Left kidney (tissue), 2 donors: Measurements from ENCODE around the gene CYP1A1. TPM values are rescaled to one million over a fixed set of nuclear protein-coding genes. Genes with fewer than 3 reads are reported as not detected.

Experiments used
- DNase-seq: peaks from one replicate; pipeline ENCODE4 v3.0.0-alpha.2; 2013
- polyA plus RNA-seq: library from polyadenylated mRNA; unstranded; fragments of 120-200 nt; gene quantifications from one replicate; pipeline ENCODE4 v1.2.1, GENCODE V29; 2013; ENCODE audit not compliant: insufficient read length

CYP1A1 gene
- polyA plus RNA-seq, 1 donor = not detected

DNA sequence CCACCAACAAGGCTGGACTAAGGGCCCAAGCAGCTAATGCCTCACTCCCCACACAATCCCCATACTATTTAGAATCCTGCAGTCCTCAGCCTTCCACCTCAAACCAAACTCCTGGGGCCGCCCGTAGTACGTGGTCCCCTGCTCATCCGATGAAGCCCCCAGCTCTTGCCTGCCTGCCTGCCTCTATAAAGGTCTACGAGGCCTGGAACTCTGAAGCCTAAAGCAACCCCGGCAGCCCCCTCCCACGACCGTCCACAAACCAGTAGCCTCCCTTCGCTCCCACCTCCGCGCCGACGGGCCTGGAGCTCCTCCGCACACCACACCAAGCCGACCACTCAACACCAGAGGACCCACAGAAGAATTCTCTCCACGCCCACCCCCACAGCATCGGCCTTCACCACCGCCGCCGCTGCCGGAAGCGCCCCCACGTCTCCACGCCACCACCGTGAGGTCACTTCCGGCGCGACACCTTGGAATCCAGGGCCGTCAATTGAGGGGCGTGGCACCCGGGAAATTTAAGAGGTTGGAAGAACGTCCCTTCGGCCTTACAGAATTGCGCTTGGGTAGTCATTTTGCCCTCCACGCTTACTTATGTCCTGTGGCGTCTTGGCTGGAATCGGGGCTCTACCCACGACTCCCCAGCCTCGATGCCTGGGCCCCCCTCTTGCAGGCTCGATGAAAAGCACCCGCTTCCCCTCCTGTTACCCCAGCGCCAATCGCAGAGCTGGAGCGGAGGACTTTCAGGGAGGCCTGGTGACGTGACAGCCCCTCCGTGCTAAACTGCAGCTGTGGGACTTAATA lies 29.5 kb downstream of the CYP1A1 start, which contains the start of gene EDC3:
TSS of gene EDC3 (minus strand) at position 428 of the 801 bp plus-strand sequence. CDS start 20,900 bp downstream, outside the sequence.
- DNase-seq = peak; percentile 94

DNA sequence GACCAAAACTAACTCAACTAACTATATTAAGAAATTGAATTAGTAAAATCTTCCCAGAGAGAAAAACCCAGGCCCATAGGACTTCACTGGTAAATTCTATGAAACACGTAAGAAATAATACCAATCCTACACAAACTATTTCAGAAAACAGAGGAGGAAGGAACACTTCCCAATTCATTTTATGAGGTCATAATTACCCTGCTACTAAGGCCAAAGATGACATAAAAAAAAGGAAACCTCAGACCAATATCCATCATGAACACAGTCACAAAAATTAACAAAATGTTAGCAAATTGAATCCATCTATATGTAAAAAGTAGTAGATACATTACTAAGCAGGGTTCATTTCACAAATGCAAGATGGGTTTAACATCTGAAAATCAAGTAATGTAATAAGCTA lies 33.0 kb downstream of the CYP1A1 start:
- no peak for DNase-seq

DNA sequence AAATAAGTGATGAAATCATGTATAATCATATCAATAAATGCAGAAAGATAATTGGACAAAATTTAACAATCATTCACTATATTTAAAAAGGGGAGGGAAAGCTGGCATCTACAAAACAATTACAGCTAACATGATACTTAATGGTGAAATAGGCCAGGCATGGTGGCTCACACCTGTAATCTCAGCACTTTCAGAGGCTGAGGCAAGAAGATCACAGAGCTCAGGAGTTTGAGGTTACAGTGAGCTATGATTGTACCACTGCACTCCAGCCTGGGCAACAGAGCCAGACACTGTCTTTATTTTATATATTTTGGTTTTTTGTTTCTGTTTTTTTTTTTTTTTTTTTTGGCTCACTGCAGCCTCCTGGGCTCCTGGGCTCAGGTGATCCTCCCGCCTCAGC lies 41.6 kb downstream of the CYP1A1 start:
- DNase-seq = no peak

DNA sequence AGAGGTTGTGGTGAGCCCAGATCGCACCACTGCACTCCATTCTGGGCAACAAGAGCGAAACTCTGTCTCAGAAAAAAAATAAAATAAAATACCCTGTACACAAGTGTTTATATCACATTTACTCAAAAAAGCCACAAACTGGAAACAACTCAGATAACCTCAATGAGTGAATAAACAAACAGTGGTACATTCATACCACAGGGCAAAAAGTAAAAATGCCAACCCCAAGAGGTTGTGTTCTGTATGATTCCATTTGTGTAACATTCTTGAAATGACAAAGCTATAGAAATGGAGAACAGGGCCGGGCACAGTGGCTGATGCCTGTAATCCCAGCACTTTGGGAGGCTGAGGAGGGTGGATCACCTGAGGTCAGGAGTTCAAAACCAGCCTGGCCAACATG lies 42.4 kb downstream of the CYP1A1 start:
- DNase-seq = no peak

DNA sequence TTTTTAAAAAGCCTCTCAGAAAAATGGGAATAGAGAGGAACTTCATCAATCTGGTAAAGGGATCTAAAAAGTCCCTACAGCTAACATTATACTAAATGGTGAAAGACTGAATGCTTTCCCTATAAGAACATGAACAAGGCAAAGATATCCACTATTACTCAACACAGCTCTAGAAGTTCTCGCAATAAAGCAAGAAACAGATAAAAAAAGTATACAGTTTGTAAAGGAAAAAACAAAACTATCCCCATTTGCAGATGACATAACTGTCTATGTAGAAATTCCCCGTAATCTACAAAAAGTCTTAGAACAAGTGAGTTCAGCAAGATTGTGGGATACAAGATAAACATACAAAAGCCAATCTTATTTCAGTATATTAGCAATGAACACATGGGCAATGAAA lies 44.9 kb downstream of the CYP1A1 start:
- DNase-seq = no peak

DNA sequence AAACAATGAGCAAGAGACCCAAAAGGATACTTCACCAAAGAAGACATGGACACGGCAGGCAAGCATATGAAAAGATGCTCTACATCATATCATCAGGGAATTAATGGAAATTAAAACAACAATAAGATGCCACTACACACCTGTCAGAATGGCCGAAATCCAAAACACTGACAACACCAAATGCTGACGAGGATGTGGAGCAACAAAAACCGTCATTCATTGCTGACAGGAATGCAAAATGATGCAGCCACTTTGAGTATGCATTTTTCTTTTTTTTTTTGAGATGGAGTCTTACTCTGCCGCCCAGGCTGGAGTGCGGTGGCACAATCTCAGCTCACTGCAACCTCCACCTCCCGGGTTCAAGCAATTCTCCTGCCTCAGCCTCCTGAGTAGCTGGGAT lies 48.5 kb downstream of the CYP1A1 start:
- no peak for DNase-seq

DNA sequence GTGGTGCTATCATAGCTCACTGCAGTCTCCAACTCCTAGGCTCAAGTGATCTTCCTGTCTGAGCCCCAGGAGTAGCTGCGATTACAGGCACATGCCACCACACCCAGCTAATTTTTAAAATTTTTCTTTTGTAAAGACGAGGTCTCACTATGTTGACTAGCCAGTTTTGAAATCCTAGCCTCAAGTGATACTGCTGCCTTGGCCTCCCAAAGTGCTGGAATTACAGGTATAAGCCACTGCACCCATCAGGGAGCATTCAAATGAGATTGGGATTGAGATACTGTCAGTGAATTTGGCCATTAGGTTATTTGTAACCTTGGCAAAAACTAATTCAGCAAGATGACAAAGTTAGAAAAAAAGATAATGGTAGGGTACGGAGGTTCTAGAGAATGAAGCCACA lies 51.2 kb downstream of the CYP1A1 start:
- DNase-seq = no peak

DNA sequence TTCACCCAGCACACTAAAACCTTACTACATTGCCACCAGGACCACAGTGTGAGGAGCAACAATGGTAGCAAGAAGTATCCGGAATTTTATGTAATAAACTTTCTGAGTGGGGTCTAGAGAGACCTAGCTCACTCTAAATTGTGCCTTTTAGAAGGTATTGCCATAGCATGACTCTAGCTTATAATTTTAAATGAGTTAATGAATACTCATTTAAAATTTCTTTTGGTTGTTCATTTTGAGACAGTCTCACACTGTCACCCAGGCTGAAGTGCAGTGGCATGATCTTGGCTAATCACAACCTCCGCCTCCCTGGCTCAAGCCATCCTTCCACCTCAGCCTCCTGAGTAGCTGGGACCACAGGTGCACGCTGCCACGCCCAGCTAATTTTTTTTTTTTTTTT lies 55.7 kb downstream of the CYP1A1 start:
- DNase-seq = no peak

Other genes with a start within 250 kb of the CYP1A1 start
- 16.8 TPM for gene ARID3B, start 184.3 kb downstream of the CYP1A1 start, polyA plus RNA-seq
- 81.6 TPM for gene CLK3, start 109.7 kb downstream of the CYP1A1 start, polyA plus RNA-seq
- 45.3 TPM for gene EDC3, start 29.5 kb downstream of the CYP1A1 start, polyA plus RNA-seq
- 0.18 TPM for gene CYP1A2, start 23.3 kb upstream of the CYP1A1 start, polyA plus RNA-seq
- 46.2 TPM for gene CSK, start 56.6 kb upstream of the CYP1A1 start, polyA plus RNA-seq
- not detected for gene LMAN1L, start 87.3 kb upstream of the CYP1A1 start, polyA plus RNA-seq
- not detected for gene CPLX3, start 101.1 kb upstream of the CYP1A1 start, polyA plus RNA-seq
- gene ULK3, start 117.6 kb upstream of the CYP1A1 start, polyA plus RNA-seq = 32.5 TPM
- gene SCAMP2, start 147.8 kb upstream of the CYP1A1 start, polyA plus RNA-seq = 64.7 TPM
- 65.7 TPM for gene MPI, start 164.5 kb upstream of the CYP1A1 start, polyA plus RNA-seq
- gene FAM219B, start 181.3 kb upstream of the CYP1A1 start, polyA plus RNA-seq = 60.9 TPM
- gene COX5A, start 212.5 kb upstream of the CYP1A1 start, polyA plus RNA-seq = 192 TPM
- 3.1 TPM for gene RPP25, start 231.2 kb upstream of the CYP1A1 start, polyA plus RNA-seq